ENCODE measurements around the gene OTOP2. TPM values are rescaled to one million over a fixed set of nuclear protein-coding genes. Genes with fewer than 3 reads are reported as not detected.

The OTOP2 gene
- total and polyA plus RNA-seq, 9 of the 15 experiments (the other 6 are each of a cell fraction or from before 2014, with no cell fraction given) = 0.04 to 0.36 (median 0.14) TPM; not detected in 1

GRCh38 chr17:74960570-74961342 lies 36.7 kb downstream of the OTOP2 start (continued):
- TF ChIP-seq, protein P1, sequence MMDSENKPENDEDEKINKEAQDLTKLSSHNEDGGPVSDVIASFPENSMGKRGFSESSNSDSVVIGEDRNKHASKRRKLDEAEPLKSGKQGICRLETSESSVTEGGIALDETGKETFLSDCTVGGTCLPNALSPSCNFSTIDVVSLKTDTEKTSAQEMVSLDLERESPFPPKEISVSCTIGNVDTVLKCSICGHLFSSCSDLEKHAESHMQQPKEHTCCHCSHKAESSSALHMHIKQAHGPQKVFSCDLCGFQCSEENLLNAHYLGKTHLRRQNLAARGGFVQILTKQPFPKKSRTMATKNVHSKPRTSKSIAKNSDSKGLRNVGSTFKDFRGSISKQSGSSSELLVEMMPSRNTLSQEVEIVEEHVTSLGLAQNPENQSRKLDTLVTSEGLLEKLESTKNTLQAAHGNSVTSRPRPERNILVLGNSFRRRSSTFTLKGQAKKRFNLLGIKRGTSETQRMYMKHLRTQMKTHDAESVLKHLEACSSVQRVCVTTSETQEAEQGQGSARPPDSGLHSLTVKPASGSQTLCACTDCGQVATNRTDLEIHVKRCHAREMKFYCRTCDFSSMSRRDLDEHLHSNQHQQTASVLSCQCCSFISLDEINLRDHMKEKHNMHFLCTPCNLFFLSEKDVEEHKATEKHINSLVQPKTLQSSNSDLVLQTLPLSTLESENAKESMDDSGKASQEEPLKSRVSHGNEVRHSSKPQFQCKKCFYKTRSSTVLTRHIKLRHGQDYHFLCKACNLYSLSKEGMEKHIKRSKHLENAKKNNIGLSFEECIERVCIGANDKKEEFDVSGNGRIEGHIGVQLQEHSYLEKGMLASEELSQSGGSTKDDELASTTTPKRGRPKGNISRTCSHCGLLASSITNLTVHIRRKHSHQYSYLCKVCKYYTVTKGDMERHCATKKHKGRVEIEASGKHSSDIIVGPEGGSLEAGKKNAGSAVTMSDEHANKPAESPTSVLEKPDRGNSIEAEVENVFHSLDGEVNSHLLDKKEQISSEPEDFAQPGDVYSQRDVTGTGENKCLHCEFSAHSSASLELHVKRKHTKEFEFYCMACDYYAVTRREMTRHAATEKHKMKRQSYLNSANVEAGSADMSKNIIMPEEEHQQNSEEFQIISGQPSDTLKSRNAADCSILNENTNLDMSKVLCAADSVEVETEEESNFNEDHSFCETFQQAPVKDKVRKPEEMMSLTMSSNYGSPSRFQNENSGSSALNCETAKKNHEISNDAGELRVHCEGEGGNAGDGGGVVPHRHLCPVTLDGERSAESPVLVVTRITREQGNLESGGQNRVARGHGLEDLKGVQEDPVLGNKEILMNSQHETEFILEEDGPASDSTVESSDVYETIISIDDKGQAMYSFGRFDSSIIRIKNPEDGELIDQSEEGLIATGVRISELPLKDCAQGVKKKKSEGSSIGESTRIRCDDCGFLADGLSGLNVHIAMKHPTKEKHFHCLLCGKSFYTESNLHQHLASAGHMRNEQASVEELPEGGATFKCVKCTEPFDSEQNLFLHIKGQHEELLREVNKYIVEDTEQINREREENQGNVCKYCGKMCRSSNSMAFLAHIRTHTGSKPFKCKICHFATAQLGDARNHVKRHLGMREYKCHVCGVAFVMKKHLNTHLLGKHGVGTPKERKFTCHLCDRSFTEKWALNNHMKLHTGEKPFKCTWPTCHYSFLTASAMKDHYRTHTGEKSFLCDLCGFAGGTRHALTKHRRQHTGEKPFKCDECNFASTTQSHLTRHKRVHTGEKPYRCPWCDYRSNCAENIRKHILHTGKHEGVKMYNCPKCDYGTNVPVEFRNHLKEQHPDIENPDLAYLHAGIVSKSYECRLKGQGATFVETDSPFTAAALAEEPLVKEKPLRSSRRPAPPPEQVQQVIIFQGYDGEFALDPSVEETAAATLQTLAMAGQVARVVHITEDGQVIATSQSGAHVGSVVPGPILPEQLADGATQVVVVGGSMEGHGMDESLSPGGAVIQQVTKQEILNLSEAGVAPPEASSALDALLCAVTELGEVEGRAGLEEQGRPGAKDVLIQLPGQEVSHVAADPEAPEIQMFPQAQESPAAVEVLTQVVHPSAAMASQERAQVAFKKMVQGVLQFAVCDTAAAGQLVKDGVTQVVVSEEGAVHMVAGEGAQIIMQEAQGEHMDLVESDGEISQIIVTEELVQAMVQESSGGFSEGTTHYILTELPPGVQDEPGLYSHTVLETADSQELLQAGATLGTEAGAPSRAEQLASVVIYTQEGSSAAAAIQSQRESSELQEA (IDR thresholded peaks at IDR 0.05; ENCODE audit: low read depth) = no peak
- TF ChIP-seq, protein P2, sequence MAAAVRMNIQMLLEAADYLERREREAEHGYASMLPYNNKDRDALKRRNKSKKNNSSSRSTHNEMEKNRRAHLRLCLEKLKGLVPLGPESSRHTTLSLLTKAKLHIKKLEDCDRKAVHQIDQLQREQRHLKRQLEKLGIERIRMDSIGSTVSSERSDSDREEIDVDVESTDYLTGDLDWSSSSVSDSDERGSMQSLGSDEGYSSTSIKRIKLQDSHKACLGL (CRISPR knock-in tag; IDR thresholded peaks at IDR 0.05; ENCODE audit: borderline replicate concordance, poor library complexity, severe bottlenecking) = no peak
- TF ChIP-seq, protein P3, sequence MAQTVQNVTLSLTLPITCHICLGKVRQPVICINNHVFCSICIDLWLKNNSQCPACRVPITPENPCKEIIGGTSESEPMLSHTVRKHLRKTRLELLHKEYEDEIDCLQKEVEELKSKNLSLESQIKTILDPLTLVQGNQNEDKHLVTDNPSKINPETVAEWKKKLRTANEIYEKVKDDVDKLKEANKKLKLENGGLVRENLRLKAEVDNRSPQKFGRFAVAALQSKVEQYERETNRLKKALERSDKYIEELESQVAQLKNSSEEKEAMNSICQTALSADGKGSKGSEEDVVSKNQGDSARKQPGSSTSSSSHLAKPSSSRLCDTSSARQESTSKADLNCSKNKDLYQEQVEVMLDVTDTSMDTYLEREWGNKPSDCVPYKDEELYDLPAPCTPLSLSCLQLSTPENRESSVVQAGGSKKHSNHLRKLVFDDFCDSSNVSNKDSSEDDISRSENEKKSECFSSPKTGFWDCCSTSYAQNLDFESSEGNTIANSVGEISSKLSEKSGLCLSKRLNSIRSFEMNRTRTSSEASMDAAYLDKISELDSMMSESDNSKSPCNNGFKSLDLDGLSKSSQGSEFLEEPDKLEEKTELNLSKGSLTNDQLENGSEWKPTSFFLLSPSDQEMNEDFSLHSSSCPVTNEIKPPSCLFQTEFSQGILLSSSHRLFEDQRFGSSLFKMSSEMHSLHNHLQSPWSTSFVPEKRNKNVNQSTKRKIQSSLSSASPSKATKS (CRISPR knock-in tag; IDR thresholded peaks at IDR 0.05) = no peak
- no peak for TF ChIP-seq THAP7 (CRISPR knock-in tag; IDR thresholded peaks at IDR 0.05)
- TF ChIP-seq ZNF586 (CRISPR knock-in tag; conservative IDR thresholded peaks at IDR 0.05) = no peak
- TF ChIP-seq, protein P4, sequence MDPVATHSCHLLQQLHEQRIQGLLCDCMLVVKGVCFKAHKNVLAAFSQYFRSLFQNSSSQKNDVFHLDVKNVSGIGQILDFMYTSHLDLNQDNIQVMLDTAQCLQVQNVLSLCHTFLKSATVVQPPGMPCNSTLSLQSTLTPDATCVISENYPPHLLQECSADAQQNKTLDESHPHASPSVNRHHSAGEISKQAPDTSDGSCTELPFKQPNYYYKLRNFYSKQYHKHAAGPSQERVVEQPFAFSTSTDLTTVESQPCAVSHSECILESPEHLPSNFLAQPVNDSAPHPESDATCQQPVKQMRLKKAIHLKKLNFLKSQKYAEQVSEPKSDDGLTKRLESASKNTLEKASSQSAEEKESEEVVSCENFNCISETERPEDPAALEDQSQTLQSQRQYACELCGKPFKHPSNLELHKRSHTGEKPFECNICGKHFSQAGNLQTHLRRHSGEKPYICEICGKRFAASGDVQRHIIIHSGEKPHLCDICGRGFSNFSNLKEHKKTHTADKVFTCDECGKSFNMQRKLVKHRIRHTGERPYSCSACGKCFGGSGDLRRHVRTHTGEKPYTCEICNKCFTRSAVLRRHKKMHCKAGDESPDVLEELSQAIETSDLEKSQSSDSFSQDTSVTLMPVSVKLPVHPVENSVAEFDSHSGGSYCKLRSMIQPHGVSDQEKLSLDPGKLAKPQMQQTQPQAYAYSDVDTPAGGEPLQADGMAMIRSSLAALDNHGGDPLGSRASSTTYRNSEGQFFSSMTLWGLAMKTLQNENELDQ (CRISPR knock-in tag; IDR thresholded peaks at IDR 0.05; ENCODE audit: borderline replicate concordance) = no peak
- TF ChIP-seq, protein P5, sequence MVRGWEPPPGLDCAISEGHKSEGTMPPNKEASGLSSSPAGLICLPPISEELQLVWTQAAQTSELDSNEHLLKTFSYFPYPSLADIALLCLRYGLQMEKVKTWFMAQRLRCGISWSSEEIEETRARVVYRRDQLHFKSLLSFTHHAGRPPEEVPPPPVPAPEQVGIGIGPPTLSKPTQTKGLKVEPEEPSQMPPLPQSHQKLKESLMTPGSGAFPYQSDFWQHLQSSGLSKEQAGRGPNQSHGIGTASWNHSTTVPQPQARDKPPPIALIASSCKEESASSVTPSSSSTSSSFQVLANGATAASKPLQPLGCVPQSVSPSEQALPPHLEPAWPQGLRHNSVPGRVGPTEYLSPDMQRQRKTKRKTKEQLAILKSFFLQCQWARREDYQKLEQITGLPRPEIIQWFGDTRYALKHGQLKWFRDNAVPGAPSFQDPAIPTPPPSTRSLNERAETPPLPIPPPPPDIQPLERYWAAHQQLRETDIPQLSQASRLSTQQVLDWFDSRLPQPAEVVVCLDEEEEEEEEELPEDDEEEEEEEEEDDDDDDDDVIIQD (CRISPR knock-in tag; IDR thresholded peaks at IDR 0.05) = no peak
- TF ChIP-seq TSC22D4 (tag; IDR thresholded peaks at IDR 0.05) = no peak
- no peak for TF ChIP-seq DDX20 (tag; IDR thresholded peaks at IDR 0.05; ENCODE audit: low read depth)
- no peak for TF ChIP-seq GATA2 (CRISPR knock-in tag; IDR thresholded peaks at IDR 0.05)
